Breast epithelium (tissue), 3 donors: Measurements from ENCODE around the gene IQCE.

Experiments used
- POLR2A ChIP-seq: fragments of 450-650 bp; IDR thresholded peaks from one replicate; pipeline ENCODE4 v1.6.1; 2016; ENCODE audit warnings: antibody characterized with exemption, mild to moderate bottlenecking, moderate library complexity
- TF ChIP-seq, protein P1 (sequence below), 3 donors: fragments of 450-650 bp; IDR thresholded peaks; one replicate each; pipeline ENCODE4 v1.5.1; 2016 to 2017; ENCODE audit warnings: antibody characterized with exemption in 3 of 3, mild to moderate bottlenecking in 3 of 3, moderate library complexity in 3 of 3

GRCh38 chr7:2637505-2638223 is 78.9 kb downstream of the IQCE start:
- TF ChIP-seq, protein P1, sequence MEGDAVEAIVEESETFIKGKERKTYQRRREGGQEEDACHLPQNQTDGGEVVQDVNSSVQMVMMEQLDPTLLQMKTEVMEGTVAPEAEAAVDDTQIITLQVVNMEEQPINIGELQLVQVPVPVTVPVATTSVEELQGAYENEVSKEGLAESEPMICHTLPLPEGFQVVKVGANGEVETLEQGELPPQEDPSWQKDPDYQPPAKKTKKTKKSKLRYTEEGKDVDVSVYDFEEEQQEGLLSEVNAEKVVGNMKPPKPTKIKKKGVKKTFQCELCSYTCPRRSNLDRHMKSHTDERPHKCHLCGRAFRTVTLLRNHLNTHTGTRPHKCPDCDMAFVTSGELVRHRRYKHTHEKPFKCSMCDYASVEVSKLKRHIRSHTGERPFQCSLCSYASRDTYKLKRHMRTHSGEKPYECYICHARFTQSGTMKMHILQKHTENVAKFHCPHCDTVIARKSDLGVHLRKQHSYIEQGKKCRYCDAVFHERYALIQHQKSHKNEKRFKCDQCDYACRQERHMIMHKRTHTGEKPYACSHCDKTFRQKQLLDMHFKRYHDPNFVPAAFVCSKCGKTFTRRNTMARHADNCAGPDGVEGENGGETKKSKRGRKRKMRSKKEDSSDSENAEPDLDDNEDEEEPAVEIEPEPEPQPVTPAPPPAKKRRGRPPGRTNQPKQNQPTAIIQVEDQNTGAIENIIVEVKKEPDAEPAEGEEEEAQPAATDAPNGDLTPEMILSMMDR (IDR thresholded peaks at IDR 0.05): no peak
- TF ChIP-seq POLR2A: no peak
